Measurements from ENCODE around the gene GNB1.
"Not testable (repeated sequence)": the region's sequence is repeated elsewhere in the genome, so short reads cannot be mapped to it uniquely, and the experiment has no call there.

The GNB1 gene

GRCh38 chr1:1890506-1891348, at the start of gene GNB1:
Gene GNB1, minus strand, starts transcription at chr1:1891087. Its CDS starts 65,634 bp downstream, at chr1:1825453.
- peak; percentile 94 for DNase-seq

GRCh38 chr1:1940123-1940425, 49.2 kb upstream of the GNB1 start:
- DNase-seq = no peak

GRCh38 chr1:1939296-1940122, 48.6 kb upstream of the GNB1 start:
- DNase-seq = no peak

GRCh38 chr1:1938613-1939295, 47.9 kb upstream of the GNB1 start:
- no peak for DNase-seq

GRCh38 chr1:1938276-1938573, 47.3 kb upstream of the GNB1 start:
- no peak for DNase-seq

GRCh38 chr1:1937549-1938275, 46.8 kb upstream of the GNB1 start:
- DNase-seq = no peak

GRCh38 chr1:1937061-1937460, 46.2 kb upstream of the GNB1 start:
- DNase-seq = no peak

- not testable (repeated sequence) for DNase-seq
Observed at GRCh38 chr1:1934848-1935247, 44.0 kb upstream of the GNB1 start.

GRCh38 chr1:1929639-1930545, 39.0 kb upstream of the GNB1 start:
- no peak for DNase-seq

GRCh38 chr1:1929102-1929638, 38.3 kb upstream of the GNB1 start:
- DNase-seq = no peak

GRCh38 chr1:1928231-1929101, 37.6 kb upstream of the GNB1 start:
- DNase-seq = no peak

- no peak for DNase-seq
Observed at GRCh38 chr1:1927751-1928150, 36.9 kb upstream of the GNB1 start.

GRCh38 chr1:1926886-1927660, 36.2 kb upstream of the GNB1 start:
- no peak for DNase-seq

GRCh38 chr1:1926346-1926811, 35.5 kb upstream of the GNB1 start:
- no peak for DNase-seq

- DNase-seq = no peak
Observed at GRCh38 chr1:1925437-1926345, 34.8 kb upstream of the GNB1 start.

GRCh38 chr1:1924849-1925248, 34.0 kb upstream of the GNB1 start:
- no peak for DNase-seq

- DNase-seq = no peak
Observed at GRCh38 chr1:1924386-1924785, 33.5 kb upstream of the GNB1 start.

- no peak for DNase-seq
Observed at GRCh38 chr1:1922956-1923833, 32.3 kb upstream of the GNB1 start.
